MM.1S (cell line): ENCODE data around the gene CDC23.

Experiments used
- DNase-seq: peaks from one replicate; pipeline ENCODE4 v3.0.0-alpha.2; 2015
- H2AFZ ChIP-seq: fragments of 300-600 bp; sonication (generic); 2 replicates; pipeline ENCODE4 v1.6.0; 2016; ENCODE audit warnings: antibody characterized with exemption, low read length
- H3F3A ChIP-seq: fragments of 300-600 bp; sonication (generic); 2 replicates; pipeline ENCODE4 v1.6.1; 2016; ENCODE audit warnings: mild to moderate bottlenecking, antibody characterized with exemption, low read length, moderate library complexity, mixed read lengths; ENCODE audit not compliant: insufficient read depth
- H3K27ac ChIP-seq: fragments of 300-600 bp; sonication (generic); 2 replicates; pipeline ENCODE4 v1.5.1; 2016; ENCODE audit warnings: mild to moderate bottlenecking, low read length
- H3K27me3 ChIP-seq: fragments of 300-600 bp; sonication (generic); replicated peaks from 2 replicates; pipeline ENCODE4 v1.6.0; 2016; ENCODE audit warnings: low read length; ENCODE audit not compliant: insufficient read depth
- H3K36me3 ChIP-seq: fragments of 300-600 bp; sonication (generic); replicated peaks from 2 replicates; pipeline ENCODE4 v1.6.1; 2016; ENCODE audit warnings: mild to moderate bottlenecking, low read length, mixed read lengths; ENCODE audit not compliant: insufficient read depth
- H3K4me1 ChIP-seq: fragments of 300-600 bp; sonication (generic); 2 replicates; pipeline ENCODE4 v1.6.1; 2016; ENCODE audit warnings: low read length, mixed read lengths
- H3K4me2 ChIP-seq: fragments of 300-600 bp; sonication (generic); 2 replicates; pipeline ENCODE4 v1.6.0; 2016; ENCODE audit warnings: low read depth, low read length
- H3K4me3 ChIP-seq: fragments of 300-600 bp; sonication (generic); 2 replicates; pipeline ENCODE4 v1.5.1; 2016; ENCODE audit warnings: low read length, mixed read lengths
- H3K79me2 ChIP-seq: fragments of 300-600 bp; sonication (generic); 2 replicates; pipeline ENCODE4 v1.6.1; 2016; ENCODE audit warnings: mixed run types, low read length, mixed read lengths
- H3K9ac ChIP-seq: fragments of 300-600 bp; sonication (generic); 2 replicates; pipeline ENCODE4 v1.6.1; 2016; ENCODE audit warnings: low read length, mixed read lengths
- H3K9me2 ChIP-seq: fragments of 300-600 bp; sonication (generic); replicated peaks from 2 replicates; pipeline ENCODE4 v1.6.1; 2016; ENCODE audit warnings: mild to moderate bottlenecking, low read length, mixed read lengths; ENCODE audit not compliant: insufficient read depth
- H3K9me3 ChIP-seq: fragments of 300-600 bp; sonication (generic); replicated peaks from 2 replicates; pipeline ENCODE4 v1.6.1; 2016; ENCODE audit warnings: mild to moderate bottlenecking, low read length, mixed read lengths; ENCODE audit not compliant: insufficient read depth
- H4K20me1 ChIP-seq: fragments of 300-600 bp; sonication (generic); 2 replicates; pipeline ENCODE4 v1.6.1; 2016; ENCODE audit warnings: mild to moderate bottlenecking, low read length, moderate library complexity, mixed read lengths; ENCODE audit not compliant: insufficient read depth
- CTCF ChIP-seq: fragments of 300-600 bp; sonication (generic); IDR thresholded peaks from 2 replicates; pipeline ENCODE4 v1.5.1; 2016; ENCODE audit warnings: antibody characterized with exemption, low read length, mixed read lengths
- EZH2 ChIP-seq: fragments of 300-600 bp; sonication (generic); optimal IDR thresholded peaks from 2 replicates; pipeline ENCODE3; 2017; ENCODE audit warnings: low read depth, mild to moderate bottlenecking, antibody characterized with exemption, low read length, mixed read lengths
- EZH2phosphoT487 ChIP-seq: fragments of 300-600 bp; sonication (generic); IDR thresholded peaks from 2 replicates; pipeline ENCODE4 v1.6.1; 2018; ENCODE audit warnings: antibody characterized with exemption, low read length

The CDC23 gene

DNA sequence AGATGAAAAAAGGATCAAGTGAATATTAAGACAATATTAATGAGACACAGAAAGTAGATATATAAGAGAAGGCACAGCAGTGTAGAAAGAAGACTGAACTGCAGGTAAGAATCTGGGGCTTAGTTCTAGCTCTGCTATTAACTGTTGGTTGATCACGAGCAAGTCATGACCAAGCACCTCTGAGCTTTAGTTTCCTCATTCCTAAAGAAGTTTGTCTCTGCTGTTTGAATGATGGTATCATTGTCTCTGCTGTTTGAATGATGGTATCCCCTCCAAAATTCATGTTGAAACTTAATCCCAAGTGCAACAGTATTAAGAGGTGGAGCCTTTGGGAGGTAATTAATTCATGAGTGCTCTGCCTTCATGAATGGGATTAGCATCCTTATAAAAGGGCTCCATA lies 71.4 kb downstream of the CDC23 start:
- Histone ChIP-seq H3K27ac (no peak overlapping the region), H3K9me2 (no peaks in the 10 kb centered on the region), H3K9ac (no peak overlapping the region), H3K4me2 (no peak overlapping the region), H3F3A (no peaks in the 10 kb centered on the region), H3K36me3 (no peaks in the 10 kb centered on the region), H3K27me3 (no peaks in the 10 kb centered on the region), H3K4me3 (no peak overlapping the region), H2AFZ (no peak overlapping the region), H3K9me3 (no peaks in the 10 kb centered on the region), H3K4me1 (no peaks in the 10 kb centered on the region), H4K20me1 (no peaks in the 10 kb centered on the region), H3K79me2 (no peaks in the 10 kb centered on the region)
- TF ChIP-seq EZH2phosphoT487, result no peak
- TF ChIP-seq EZH2, result no peak
- TF ChIP-seq CTCF, result no peak
- DNase-seq, result no peak

DNA sequence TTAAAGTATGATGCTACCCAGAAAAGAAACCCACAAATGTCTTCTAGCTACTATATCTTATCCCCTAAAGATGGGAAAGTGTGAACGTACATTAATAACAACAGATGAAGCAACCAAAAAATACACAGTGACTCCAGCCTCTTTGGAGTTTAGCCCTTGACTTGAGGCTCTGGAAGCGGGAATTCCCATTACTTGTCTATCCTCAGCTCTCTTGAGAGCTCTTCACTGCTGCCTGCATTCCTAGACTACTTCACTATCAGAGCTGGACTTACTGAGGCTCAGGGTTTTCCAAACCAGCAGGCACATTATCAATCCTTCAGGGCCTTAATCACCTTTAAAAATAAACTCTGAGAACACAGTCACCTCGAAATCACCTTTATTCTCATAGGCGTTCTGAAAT lies 72.9 kb downstream of the CDC23 start:
- no peaks in the 10 kb centered on the region for H3K36me3 ChIP-seq
- H3K4me1 ChIP-seq, result no peaks in the 10 kb centered on the region
- DNase-seq, result no peak
- no peaks in the 10 kb centered on the region for H3K9me2 ChIP-seq
- no peaks in the 10 kb centered on the region for H3F3A ChIP-seq
- no peaks in the 10 kb centered on the region for H3K79me2 ChIP-seq
- no peak overlapping the region for H3K27ac ChIP-seq
- no peaks in the 10 kb centered on the region for H3K9me3 ChIP-seq
- H3K27me3 ChIP-seq, result no peaks in the 10 kb centered on the region
- no peak overlapping the region for H2AFZ ChIP-seq
- H3K4me2 ChIP-seq, result no peak overlapping the region
- no peak overlapping the region for H3K9ac ChIP-seq
- H4K20me1 ChIP-seq, result no peaks in the 10 kb centered on the region
- no peak for TF ChIP-seq EZH2phosphoT487
- no peak for TF ChIP-seq CTCF
- TF ChIP-seq EZH2, result no peak
- H3K4me3 ChIP-seq, result no peak overlapping the region

GRCh38 chr5:138139781-138140090 lies 73.4 kb downstream of the CDC23 start:
- H3F3A ChIP-seq, result no peaks in the 10 kb centered on the region
- no peaks in the 10 kb centered on the region for H3K27me3 ChIP-seq

More at GRCh38 chr5:138139781-138140090, 73.4 kb downstream of the CDC23 start:
- H3K4me3 ChIP-seq, result peak overlapping the region; percentile 40
- peak overlapping the region; percentile 52 for H2AFZ ChIP-seq
- H3K9me2 ChIP-seq, result no peaks in the 10 kb centered on the region
- peak overlapping the region; percentile 49 for H3K4me2 ChIP-seq
- DNase-seq, result no peak
- TF ChIP-seq CTCF, result no peak
- TF ChIP-seq EZH2, result no peak
- TF ChIP-seq EZH2phosphoT487, result no peak
- H3K36me3 ChIP-seq, result no peaks in the 10 kb centered on the region
- no peaks in the 10 kb centered on the region for H3K79me2 ChIP-seq
- no peaks in the 10 kb centered on the region for H3K9me3 ChIP-seq
- H3K9ac ChIP-seq, result no peak overlapping the region; the same call in 1 of the 2 replicates
- H4K20me1 ChIP-seq, result no peaks in the 10 kb centered on the region
- no peak overlapping the region for H3K27ac ChIP-seq
- H3K4me1 ChIP-seq, result no peaks in the 10 kb centered on the region
